GM08714 (cell line): Measurements from ENCODE around the gene APOBEC3A.
"Not testable (repeated sequence)": the region's sequence is repeated elsewhere in the genome, so short reads cannot be mapped to it uniquely, and the experiment has no call there.

ENCODE experiments used
- H3K4me3 ChIP-seq: fragments of 200-500 bp; sonication (Bioruptor generic); 2 replicates; pipeline ENCODE4 v1.5.1; 2014; ENCODE audit warnings: mild to moderate bottlenecking, low read length, inconsistent platforms
- ZNF274 ChIP-seq: IDR thresholded peaks from 2 replicates; pipeline ENCODE4 v1.6.1; 2012; ENCODE audit warnings: mild to moderate bottlenecking, low read depth, low read length

The APOBEC3A gene

DNA sequence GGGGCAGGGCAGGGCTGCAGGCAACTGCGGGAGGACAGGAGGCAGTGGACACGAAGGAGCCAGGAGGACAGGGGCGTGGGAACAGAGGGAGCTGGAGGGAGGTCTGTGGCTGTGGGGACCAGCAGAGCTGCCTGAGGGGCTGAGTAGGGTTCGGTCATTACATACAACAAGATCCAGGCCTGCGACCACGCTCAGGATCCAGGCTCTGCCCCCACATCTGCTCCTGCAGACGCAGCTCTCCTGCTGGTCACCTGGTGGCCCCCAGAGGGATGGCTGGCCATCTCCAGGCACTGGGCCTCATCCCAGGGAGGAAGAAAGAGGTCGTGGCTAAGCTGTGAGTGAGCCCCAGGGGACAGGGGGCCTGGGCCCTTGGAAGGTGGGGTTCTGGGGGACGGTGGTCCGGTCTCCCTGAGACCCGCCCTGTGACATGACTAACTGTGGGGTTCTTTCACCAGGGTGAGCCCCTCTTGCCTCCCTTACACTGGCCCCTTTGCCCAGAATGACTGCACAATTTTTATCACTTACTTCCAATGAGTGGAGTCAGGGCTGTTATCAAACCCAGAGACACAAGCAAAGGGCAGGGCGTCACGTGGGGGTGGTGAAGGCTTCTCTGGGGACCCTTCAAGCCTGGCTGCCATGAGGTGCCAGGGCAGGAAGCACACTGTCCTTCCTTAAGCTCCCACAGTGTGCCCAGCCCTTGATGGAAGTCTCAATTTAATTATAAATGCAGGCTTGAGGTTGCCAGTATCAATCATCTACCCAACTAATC lies 6.7 kb upstream of the APOBEC3A start:
- no peak for TF ChIP-seq ZNF274
- no peak overlapping the region for H3K4me3 ChIP-seq

DNA sequence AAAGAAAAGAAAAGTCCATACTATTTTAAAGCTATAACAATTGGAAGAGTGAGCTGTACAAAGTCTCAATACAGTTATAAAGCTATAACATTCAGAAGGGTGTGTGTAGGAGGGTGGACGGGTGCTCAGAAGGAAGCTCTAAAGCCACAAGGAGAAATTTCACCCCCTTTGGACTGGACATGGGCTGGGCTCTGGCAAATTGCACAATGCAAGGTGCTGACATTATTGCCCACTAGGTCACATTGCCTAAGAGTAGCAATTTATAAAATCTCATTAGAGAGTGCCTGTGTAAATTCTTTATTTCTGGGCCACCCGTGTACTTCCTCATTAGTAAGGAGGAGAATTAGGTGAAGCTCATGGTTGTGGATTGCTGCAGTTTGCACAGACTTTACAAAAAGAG lies 5.7 kb upstream of the APOBEC3A start:
- no peak for TF ChIP-seq ZNF274

DNA sequence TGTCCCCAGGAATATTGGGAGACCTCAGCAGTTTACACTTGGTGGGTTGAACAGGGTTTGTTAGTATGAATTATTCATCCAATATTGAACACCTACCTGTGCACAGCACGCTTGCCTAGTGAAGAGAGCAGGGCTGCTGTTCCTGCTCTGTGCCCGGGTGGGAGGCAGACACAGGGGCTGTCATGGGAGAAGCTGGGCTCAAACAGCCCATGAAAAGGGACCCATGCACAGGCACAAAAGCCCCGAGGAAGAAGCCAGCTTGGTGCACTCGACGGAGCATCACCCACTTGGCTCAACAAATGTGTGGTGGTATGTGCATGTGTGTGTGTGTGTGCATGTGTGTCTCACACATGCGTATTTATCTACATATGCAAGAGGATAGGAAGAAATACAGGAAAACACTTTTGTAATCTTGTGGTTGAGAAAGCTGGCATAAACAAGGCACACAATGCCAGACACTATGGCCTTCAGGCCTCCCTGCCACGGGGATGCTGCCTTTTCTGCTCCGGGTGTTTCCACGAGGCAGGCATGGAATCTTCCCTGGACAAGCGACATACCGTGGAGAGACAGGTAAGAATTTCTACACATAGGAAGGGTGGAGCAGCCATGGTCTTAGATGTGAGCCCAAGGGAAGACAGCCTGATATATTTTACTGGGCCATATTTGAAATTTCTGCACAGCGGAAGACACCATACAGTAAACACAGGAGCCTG lies 5.0 kb upstream of the APOBEC3A start:
- H3K4me3 ChIP-seq, result no peak overlapping the region
- TF ChIP-seq ZNF274, result no peak

More for the DNA sequence above, 5.7 kb upstream of the APOBEC3A start:
- no peak overlapping the region for H3K4me3 ChIP-seq

DNA sequence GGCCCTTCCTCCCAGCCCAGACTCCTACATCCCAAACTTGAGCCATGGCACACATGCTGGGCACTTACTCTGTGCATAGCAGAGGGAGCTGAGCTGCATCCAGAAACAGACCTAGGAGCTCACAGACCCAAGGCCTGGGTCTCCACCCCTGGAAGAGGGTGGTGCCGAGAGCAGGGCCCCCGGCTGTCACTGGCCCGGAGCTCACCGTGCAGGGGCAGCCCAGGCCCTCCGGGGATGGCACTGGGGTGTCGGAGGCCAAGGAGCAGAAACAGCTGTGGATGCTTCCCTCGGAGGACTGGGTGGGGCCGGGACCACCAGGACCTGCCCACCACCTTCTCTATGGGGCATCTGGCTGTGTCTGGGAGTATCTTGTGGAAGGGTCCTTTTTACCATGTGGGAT lies 4.3 kb upstream of the APOBEC3A start:
- H3K4me3 ChIP-seq, result no peak overlapping the region
- TF ChIP-seq ZNF274, result no peak

DNA sequence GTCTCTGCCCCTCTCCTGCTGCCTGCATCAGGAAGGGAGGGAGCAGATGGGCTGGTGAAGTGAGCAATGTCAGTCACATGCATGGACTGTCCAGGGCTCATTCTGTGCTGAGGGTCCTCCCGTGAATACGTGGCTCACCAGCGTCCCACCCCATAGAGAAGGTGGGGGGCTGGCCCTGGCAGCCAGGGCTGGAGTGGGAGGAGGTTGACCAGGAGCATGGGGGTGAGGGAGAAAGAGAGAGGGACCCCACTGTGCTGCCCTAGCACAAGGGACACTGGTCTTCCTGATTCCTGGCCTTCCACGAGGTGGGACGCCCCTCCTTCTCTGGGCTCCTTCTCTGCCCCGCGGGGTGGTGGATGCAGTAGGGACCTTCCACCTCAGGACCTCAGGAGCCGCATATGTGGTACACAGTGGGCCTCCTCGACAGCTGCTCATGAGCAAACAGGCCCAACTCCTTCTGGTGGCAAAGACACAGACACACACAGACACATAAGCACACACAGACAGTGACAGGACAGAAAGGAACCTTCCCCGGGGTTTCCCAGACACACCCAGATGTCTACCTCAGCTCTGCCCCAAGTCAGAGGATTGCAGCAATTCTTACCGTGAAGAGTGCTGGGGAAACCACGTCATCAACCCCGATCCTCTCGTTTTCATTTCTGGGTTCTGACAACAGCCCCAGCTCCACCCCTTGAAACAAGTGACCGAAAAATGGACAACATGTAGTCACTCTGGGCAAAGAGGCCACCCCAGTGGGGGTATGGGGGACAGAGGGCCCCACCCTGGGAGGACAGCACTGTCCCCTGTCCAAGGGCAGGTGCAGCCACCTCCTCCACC lies 3.6 kb upstream of the APOBEC3A start:
- TF ChIP-seq ZNF274, result no peak
- H3K4me3 ChIP-seq, result no peak overlapping the region; the same call in 1 of the 2 replicates

DNA sequence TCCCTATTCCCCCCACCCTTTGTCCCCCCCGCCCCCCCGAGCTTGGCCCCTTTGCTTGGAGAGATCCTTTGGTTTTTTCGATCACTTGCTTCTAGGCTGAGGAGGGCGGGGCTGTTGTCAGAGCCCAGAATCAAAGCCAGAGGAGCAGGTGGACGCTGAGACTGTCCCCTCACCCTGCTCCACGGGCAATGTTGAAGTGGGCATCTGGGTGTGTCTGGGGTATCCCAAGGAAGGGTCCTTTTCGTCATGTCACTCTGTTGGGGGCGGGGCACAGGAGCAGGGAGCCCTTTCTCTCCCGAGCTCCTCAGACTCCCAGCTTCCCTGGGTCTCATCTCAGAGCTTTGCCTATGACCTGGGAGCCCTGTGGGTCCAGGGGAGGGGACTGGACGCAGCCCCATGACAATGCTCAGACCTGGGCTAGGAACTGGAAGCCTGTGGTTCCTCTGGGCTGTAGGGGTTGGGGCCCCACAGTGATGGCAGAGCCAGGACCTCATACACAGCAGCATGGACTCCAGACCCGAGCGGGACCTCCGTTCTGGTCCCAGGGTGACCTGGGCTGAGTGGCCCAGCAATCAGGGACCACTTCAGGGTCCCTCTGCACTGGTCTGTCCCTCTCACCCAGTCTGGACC lies 2.9 kb upstream of the APOBEC3A start:
- TF ChIP-seq ZNF274, result no peak
- H3K4me3 ChIP-seq, result no peak overlapping the region

DNA sequence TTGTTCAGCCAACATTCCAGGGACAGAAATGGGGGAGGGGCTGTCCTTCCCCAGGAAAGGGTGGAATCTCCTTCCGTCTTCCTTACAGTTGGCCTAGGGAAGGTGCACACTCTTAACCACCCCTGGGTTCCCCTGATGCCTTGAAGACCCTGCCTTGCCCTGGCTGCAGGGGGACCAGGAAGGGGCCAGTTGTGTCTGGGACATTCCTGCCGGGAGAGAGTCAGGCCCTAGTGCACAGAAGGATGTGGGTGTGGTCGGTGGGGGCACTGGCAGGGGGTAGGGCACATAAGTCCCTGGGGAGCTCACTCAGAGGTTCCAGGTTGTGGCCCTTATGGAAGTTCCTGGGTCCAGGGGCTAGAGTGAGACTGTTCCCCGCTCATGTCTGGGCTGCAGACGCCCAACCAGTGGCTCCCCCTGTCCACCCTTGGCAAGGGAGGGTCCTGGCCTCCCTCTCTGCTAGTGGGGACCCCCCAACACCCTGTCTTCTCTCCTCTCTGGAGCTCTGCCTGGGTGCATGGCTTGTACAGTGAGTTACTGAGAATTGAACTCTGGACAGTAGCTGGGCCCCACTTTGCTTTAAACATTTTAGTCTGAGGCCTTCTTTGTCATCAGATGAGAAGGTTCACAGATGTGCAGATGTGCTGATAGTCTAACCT lies 2.0 kb upstream of the APOBEC3A start:
- H3K4me3 ChIP-seq, result no peak overlapping the region
- TF ChIP-seq ZNF274, result no peak

DNA sequence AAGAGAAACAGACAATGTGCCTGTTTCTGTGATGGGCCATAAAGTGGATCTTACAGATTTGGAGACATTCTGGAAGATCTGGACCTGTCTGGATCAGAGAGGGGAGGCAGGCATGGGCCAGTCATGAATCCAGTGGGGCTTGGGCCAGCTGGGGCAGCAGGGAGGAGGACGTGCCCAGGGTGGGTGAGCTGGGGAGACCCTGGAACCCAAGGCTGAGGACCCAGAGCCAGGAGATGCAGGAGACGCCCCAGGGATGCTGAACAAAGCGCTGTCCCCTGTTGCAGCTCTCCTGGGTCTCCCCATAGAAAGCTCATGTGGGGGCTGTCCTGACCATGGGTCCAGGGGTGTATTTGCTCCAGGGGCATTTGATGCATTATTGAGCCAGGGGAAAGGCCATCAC lies 1.5 kb upstream of the APOBEC3A start:
- TF ChIP-seq ZNF274, result no peak

DNA sequence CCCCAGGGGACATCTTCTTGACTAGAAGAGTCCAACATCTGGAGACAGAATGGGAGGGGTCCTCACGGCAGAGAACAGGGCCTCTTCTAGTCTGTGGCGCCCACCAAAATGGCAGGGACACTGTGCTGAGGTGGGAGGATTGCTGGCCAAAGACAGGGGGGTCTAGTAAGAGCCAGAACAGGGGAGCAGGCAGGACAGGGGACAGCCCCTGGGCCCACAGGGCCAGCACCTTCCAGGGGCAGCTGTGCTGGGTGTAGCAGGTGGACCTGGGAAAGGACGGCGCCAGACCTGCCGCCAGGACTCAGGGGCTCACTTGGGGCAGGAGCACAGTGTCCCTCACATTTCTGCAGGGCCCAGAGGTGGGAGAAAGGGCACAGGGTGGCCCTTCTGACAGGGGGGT lies 858 bp upstream of the APOBEC3A start:
- no peak overlapping the region for H3K4me3 ChIP-seq
- TF ChIP-seq ZNF274, result no peak

More for the DNA sequence above, 1.5 kb upstream of the APOBEC3A start:
- H3K4me3 ChIP-seq, result no peak overlapping the region

DNA sequence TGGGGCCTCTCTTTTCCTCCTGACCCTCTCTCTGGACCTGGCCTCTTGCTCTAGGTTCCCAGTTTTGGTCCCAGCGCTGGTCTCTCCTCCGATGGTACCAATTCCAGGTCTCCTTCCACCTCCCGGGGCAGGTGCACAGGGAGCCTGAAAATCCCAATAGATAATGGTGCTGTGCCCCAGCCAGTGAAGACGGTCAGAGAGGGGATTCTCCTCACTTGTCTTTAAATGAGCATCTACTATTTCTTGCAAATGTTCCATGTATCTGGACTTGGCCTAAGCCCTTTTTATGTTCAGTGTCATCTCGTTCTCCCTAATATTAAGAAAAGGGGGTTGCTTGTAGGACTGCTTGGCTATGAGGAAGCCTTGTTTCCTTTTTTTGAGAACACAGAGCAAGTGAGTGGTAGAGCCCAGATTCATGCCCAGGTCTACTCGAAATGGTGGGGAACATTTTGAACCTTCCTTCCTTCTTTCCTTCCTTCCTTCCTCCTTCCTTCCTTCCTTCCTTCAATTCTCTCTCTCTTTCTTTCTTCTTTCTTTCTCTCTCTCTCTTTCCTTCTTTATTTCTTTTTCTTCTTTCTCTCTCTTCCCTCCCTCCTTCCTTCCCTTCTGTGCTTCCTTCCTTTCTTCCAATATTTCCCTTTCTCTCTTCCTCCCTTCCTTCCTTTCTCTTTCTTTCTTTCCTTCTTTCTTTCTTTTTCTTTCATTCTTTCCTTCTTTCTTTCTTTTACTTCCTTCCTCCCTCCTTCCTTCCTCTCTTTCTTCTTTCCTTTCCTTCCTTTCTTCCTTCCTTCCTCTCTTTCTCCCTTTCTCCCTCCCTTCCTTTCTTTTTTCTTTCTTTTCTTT lies 620 bp downstream of the APOBEC3A start:
- no peak overlapping the region for H3K4me3 ChIP-seq

DNA sequence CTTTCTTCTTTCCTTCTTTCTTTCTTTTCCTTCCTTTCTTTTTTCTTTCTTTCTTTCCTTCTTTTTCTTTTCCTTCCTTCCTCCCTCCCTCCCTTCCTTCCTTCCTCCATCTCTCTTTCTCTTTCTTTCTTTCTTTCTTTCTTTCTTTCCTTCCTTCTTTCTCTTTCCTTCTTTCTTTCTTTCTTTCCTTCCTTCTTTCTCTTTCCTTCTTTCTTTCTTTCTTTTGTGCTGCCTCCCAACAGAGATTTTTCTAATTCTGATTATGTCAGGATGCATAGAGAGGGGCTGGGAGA lies 1.2 kb downstream of the APOBEC3A start:
- H3K4me3 ChIP-seq, result not testable (repeated sequence)

More for the DNA sequence above, 620 bp downstream of the APOBEC3A start:
- TF ChIP-seq ZNF274, result no peak

DNA sequence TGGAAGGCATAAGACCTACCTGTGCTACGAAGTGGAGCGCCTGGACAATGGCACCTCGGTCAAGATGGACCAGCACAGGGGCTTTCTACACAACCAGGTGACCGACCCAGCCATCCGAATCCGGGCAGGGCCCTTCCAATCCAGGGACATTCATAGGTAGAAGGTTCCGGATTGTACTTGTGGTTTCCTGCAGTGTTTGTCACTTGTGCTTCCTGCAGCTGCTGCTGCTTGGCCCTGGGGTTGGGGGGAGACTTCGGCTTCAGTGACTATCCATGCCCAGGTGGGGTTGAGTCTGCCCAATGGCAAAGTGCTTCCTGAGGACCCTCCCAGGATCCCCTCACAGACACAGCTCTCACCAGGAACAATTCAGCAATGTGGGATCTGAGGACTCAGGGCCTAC lies 2.2 kb downstream of the APOBEC3A start:
- no peak overlapping the region for H3K4me3 ChIP-seq
- TF ChIP-seq ZNF274, result no peak

DNA sequence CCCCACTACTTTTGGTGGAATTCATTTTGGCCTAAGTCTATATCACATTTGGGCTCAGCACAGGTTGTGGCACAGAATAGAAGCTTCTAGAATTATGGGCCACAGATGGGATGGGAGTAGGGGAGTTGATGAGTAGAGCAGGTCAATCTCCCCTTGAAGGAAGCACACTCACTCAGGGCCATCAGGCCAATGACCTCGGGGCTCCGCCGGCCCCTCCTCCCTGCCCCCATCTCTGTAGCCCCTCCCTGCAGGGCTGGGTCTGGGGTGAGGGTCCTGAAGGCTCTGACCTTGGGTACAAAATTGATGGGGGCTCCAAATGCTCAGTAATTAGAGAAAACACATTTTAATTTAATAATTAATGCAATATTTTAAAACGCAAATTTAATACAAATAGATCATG lies 3.3 kb downstream of the APOBEC3A start:
- not testable (repeated sequence) for H3K4me3 ChIP-seq

DNA sequence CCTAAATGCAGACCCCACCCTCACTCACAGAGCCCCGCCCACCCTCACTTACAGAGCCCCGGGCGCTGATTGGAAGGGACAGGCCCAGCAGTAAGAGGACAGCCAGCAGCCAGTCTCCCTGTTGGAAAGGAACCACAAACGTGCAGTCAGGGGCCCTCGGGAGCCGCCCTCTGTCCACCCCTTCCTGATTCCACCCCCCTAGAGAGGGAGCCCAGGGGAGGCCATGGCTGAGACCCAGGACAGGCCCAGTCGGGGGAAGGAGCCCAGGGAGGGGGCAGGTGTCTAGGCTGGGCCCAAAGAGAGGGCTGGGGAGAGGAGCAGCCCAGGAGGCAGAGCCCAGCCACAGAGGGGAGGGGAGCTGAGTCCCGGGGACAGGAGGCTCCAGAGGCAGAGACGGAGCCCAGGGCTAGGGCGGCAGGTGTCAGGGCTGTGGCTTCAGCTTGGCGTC lies 5.9 kb downstream of the APOBEC3A start:
- H3K4me3 ChIP-seq, result not testable (repeated sequence)
